ENCODE measurements around the gene SERPINA6. TPM values are rescaled to one million over a fixed set of nuclear protein-coding genes. Genes with fewer than 3 reads are reported as not detected.
"Not testable (repeated sequence)": the region's sequence is repeated elsewhere in the genome, so short reads cannot be mapped to it uniquely, and the experiment has no call there.

SERPINA6 gene
- total and polyA plus RNA-seq, 9 donors: 0.18 to 15.4 (median 0.56) TPM; not detected in 4

GRCh38 chr14:94298130-94298529 is 25.0 kb downstream of the SERPINA6 start:
- H3K36me3 ChIP-seq: no peaks in the 10 kb centered on the region
- no peak for DNase-seq
- intact Hi-C loops (cut with DNase I): no loop called here
- TF ChIP-seq POLR2A (IDR thresholded peaks at IDR 0.05): no peak
- no peak for TF ChIP-seq EP300 (IDR thresholded peaks at IDR 0.05)
- H3K27me3 ChIP-seq: no peaks in the 10 kb centered on the region
- no peaks in the 10 kb centered on the region for H3K4me1 ChIP-seq (ENCODE audit: insufficient read depth)
- 90 to 93% (median 90%) methylated on average over 15 of the region's 15 CpGs for WGBS, 3 donors
- no peak overlapping the region for H3K4me3 ChIP-seq
- no peak overlapping the region for H3K27ac ChIP-seq
- H3K9me3 ChIP-seq: no peaks in the 10 kb centered on the region

- H3K36me3 ChIP-seq; H3K4me3 ChIP-seq; H3K27me3 ChIP-seq; H3K9me3 ChIP-seq; intact Hi-C loops (cut with DNase I); DNase-seq; H3K4me1 ChIP-seq (ENCODE audit: insufficient read depth); H3K27ac ChIP-seq: not testable (repeated sequence)
- 63 to 75% (median 72%) methylated on average over 4 of the region's 4 CpGs for WGBS, 3 donors
Measured at GRCh38 chr14:94296181-94296545, 27.0 kb downstream of the SERPINA6 start.

- intact Hi-C loops (cut with DNase I): no loop called here
- H3K4me1 ChIP-seq (ENCODE audit: insufficient read depth): no peaks in the 10 kb centered on the region
- DNase-seq: no peak
- H3K27ac ChIP-seq: no peak overlapping the region
- TF ChIP-seq POLR2A (IDR thresholded peaks at IDR 0.05): no peak
- no peak for TF ChIP-seq CTCF (IDR thresholded peaks at IDR 0.05)
- TF ChIP-seq EP300 (IDR thresholded peaks at IDR 0.05): no peak
- no peaks in the 10 kb centered on the region for H3K9me3 ChIP-seq
- no peaks in the 10 kb centered on the region for H3K36me3 ChIP-seq
- H3K4me3 ChIP-seq: no peak overlapping the region
- no peaks in the 10 kb centered on the region for H3K27me3 ChIP-seq
- WGBS, 3 donors: 71 to 73% (median 72%) methylated on average over 9 of the region's 9 CpGs
Measured at GRCh38 chr14:94295360-94296180, 27.6 kb downstream of the SERPINA6 start.

GRCh38 chr14:94293578-94293924 is 29.6 kb downstream of the SERPINA6 start:
- 64 to 83% (median 78%) methylated on average over 3 of the region's 3 CpGs for WGBS, 3 donors
- Histone ChIP-seq H3K36me3 (no peaks in the 10 kb centered on the region), H3K4me3 (no peak overlapping the region), H3K27me3 (no peaks in the 10 kb centered on the region), H3K27ac (no peak overlapping the region), H3K9me3 (no peaks in the 10 kb centered on the region), H3K4me1 (ENCODE audit: insufficient read depth) (no peaks in the 10 kb centered on the region)
- intact Hi-C loops (cut with DNase I): no loop called here
- no peak for DNase-seq
- TF ChIP-seq EP300 (IDR thresholded peaks at IDR 0.05) (no peak), CTCF (IDR thresholded peaks at IDR 0.05) (no peak), POLR2A (IDR thresholded peaks at IDR 0.05) (no peak)

- WGBS, 3 donors: 67 to 75% (median 68%) methylated on average over 10 of the region's 10 CpGs
- no peaks in the 10 kb centered on the region for H3K27me3 ChIP-seq
- H3K27ac ChIP-seq: no peak within 1 kb of the TSS
- TF ChIP-seq EP300 (IDR thresholded peaks at IDR 0.05) (no peak), CTCF (IDR thresholded peaks at IDR 0.05) (no peak), POLR2A (IDR thresholded peaks at IDR 0.05) (no peak)
- intact Hi-C loops (cut with DNase I): no loop called here
- H3K9me3 ChIP-seq: no peaks in the 10 kb centered on the region
- H3K4me1 ChIP-seq (ENCODE audit: insufficient read depth): no peaks in the 10 kb centered on the region
- no peaks in the 10 kb centered on the region for H3K36me3 ChIP-seq
- DNase-seq: no peak
- no peak within 1 kb of the TSS for H3K4me3 ChIP-seq
Measured at GRCh38 chr14:94292872-94293577, 30.1 kb downstream of the SERPINA6 start, which contains the start of gene SERPINA10. SERPINA10 (minus strand) TSS chr14:94293268; CDS start chr14:94290593, 2,675 bp downstream.

All from ovary (tissue), 9 donors.